K562 (cell line): Measurements from ENCODE around the gene CEP131. TPM values are rescaled to one million over a fixed set of nuclear protein-coding genes. Genes with fewer than 3 reads are reported as not detected.

ENCODE experiments used
- ATAC-seq: fragments of 200-7000 bp; cut with Tn5 transposase; 3 replicates; pipeline ENCODE4 v1.9.1; 2020; ENCODE audit warnings: moderate library complexity
- BruUV-seq: library from RNA; stranded (reverse); fragments of 400-500 nt; replicated peaks from 2 replicates; lab custom pipeline; 2021; lab: Mats Ljungman, UMichigan
- CTCF ChIA-PET: fragments of 300-600 bp; formaldehyde crosslinking; extraction: SDS; loops from one replicate; lab custom pipeline; 2021; ENCODE audit warnings: low intra/inter-chr PET ratio; lab: Yijun Ruan, JAX
- POLR2A ChIA-PET: fragments of 300-600, 350-650 bp; sonication (Branson Sonifier 250); formaldehyde crosslinking; extraction: SDS; loops from one replicate; lab custom pipeline; 2021; ENCODE audit warnings: antibody characterized with exemption, inconsistent platforms; lab: Yijun Ruan, JAX
- DNase-seq, 4 experiments: peaks; one replicate each; pipeline versions ENCODE4 v3.0.0 to v3.0.0-alpha.2; 2011 to 2018; ENCODE audit warnings: low spot score in 3 of 4, mixed read lengths in 3 of 4; ENCODE audit errors: extremely low read depth in 1 of 4
- FAIRE-seq: peaks from 2 replicates; lab custom pipeline; 2011; peaks lifted over from hg19 to GRCh38; lab: Jason Lieb, UNC
- H2AFZ ChIP-seq: 2 replicates; pipeline ENCODE4 v1.6.0; 2011; ENCODE audit warnings: low read depth, low read length, control low read depth, inconsistent platforms
- H3K27ac ChIP-seq: fragments of 200-600 bp; 3 replicates; pipeline ENCODE4 v1.8.0; 2011; ENCODE audit warnings: low read depth, mild to moderate bottlenecking, control low read depth, inconsistent platforms, low read length, moderate library complexity, mixed read lengths; ENCODE audit errors: extremely low read depth
- H3K27me3 ChIP-seq, 2 experiments: fragments of 300-600 bp in 1 of 2; 2 replicates in 1 of 2; 3 replicates in 1 of 2; pipeline versions ENCODE4 v1.6.0 to v1.8.0; 2011; ENCODE audit warnings: inconsistent platforms in 2 of 2, low read length in 2 of 2, mild to moderate bottlenecking in 1 of 2, mixed read lengths in 1 of 2, moderate library complexity in 1 of 2; ENCODE audit not compliant: control insufficient read depth in 2 of 2, insufficient read depth in 2 of 2
- H3K36me3 ChIP-seq: fragments of 300-600 bp; 3 replicates; pipeline ENCODE4 v1.8.0; 2011; ENCODE audit warnings: mild to moderate bottlenecking, low read length, inconsistent platforms; ENCODE audit not compliant: control insufficient read depth, insufficient read depth
- H3K4me1 ChIP-seq, 2 experiments: fragments of 200-600 bp in 1 of 2; replicated peaks in 1 of 2; 2 replicates in 1 of 2; 3 replicates in 1 of 2; pipeline versions ENCODE4 v1.5.1 to v1.8.0; 2011; ENCODE audit warnings: inconsistent platforms in 2 of 2, low read length in 2 of 2, mild to moderate bottlenecking in 1 of 2, mixed read lengths in 1 of 2, moderate library complexity in 1 of 2; ENCODE audit not compliant: control insufficient read depth in 2 of 2, insufficient read depth in 2 of 2
- H3K4me2 ChIP-seq: 2 replicates; pipeline ENCODE4 v1.6.1; 2011; ENCODE audit warnings: low read length, control low read depth, inconsistent platforms, mixed read lengths; ENCODE audit not compliant: insufficient read depth
- H3K4me3 ChIP-seq: fragments of 200-600 bp; sonication (generic), shearing (Covaris generic); 2 replicates; pipeline ENCODE4 v1.5.1; 2016; ENCODE audit warnings: control low read depth, inconsistent platforms
- H3K79me2 ChIP-seq: fragments of 200-600 bp; 3 replicates; pipeline ENCODE4 v1.8.0; 2011; ENCODE audit warnings: low read length, inconsistent platforms; ENCODE audit not compliant: control insufficient read depth, insufficient read depth
- H3K9ac ChIP-seq, 2 experiments: 2 replicates each; pipeline versions ENCODE4 v1.6.0 to v1.6.1; 2011; ENCODE audit warnings: low read depth in 2 of 2, low read length in 2 of 2, control low read depth in 1 of 2, inconsistent platforms in 1 of 2, mild to moderate bottlenecking in 1 of 2, mixed read lengths in 1 of 2; ENCODE audit not compliant: insufficient read depth in 1 of 2
- H3K9me1 ChIP-seq: one replicate; pipeline ENCODE4 v1.6.0; 2011; ENCODE audit warnings: inconsistent platforms, mild to moderate bottlenecking, low read length, moderate library complexity; ENCODE audit not compliant: control insufficient read depth, insufficient read depth
- H3K9me3 ChIP-seq: replicated peaks from 2 replicates; pipeline ENCODE4 v1.5.1; 2011; ENCODE audit warnings: low read depth, low read length, inconsistent platforms; ENCODE audit not compliant: control insufficient read depth, insufficient read depth
- H4K20me1 ChIP-seq: replicated peaks from 2 replicates; pipeline ENCODE4 v1.6.1; 2011; ENCODE audit warnings: low read length, inconsistent platforms, mixed read lengths; ENCODE audit not compliant: control insufficient read depth, insufficient read depth
- CBX2 ChIP-seq: fragments of 200-600 bp; sonication (generic); IDR thresholded peaks from one replicate; pipeline ENCODE4 v1.6.1; 2012; ENCODE audit warnings: mild to moderate bottlenecking, low read length, inconsistent platforms; ENCODE audit not compliant: insufficient read depth, poor library complexity, severe bottlenecking
- ETV1 ChIP-seq: fragments of 450-650 bp; conservative IDR thresholded peaks from 2 replicates; pipeline ENCODE4 v1.6.1; 2016; ENCODE audit warnings: missing genetic modification characterization, control low read depth, low read depth, missing compliant biosample characterization
- HDAC8 ChIP-seq: fragments of 450-650 bp; IDR thresholded peaks from 2 replicates; pipeline ENCODE4 v1.6.1; 2016; ENCODE audit warnings: mild to moderate bottlenecking, missing genetic modification characterization, moderate library complexity, missing compliant biosample characterization
- PHTF2 ChIP-seq: fragments of 250-450 bp; sonication (Bioruptor Pico); IDR thresholded peaks from 2 replicates; pipeline ENCODE4 v1.5.0; 2021; ENCODE audit warnings: mild to moderate bottlenecking
- RBM17 ChIP-seq: fragments of 200-400 bp; formaldehyde crosslinking; IDR thresholded peaks from 2 replicates; pipeline ENCODE4 v1.6.1; 2017; ENCODE audit warnings: low read depth, mild to moderate bottlenecking, low read length, borderline replicate concordance
- SRSF1 ChIP-seq: fragments of 200-400 bp; formaldehyde crosslinking; IDR thresholded peaks from 2 replicates; pipeline ENCODE4 v1.6.1; 2017; ENCODE audit warnings: mild to moderate bottlenecking, low read depth, low read length, moderate library complexity
- TFAP4 ChIP-seq: sonication (generic); formaldehyde crosslinking; IDR thresholded peaks from 2 replicates; pipeline ENCODE4 v1.8.0; 2022; ENCODE audit warnings: missing genetic modification reagents, mild to moderate bottlenecking, moderate library complexity, borderline replicate concordance
- THAP12 ChIP-seq: fragments of 250-450 bp; sonication (Bioruptor Pico); IDR thresholded peaks from 2 replicates; pipeline ENCODE4 v1.9.0; 2021; ENCODE audit warnings: mild to moderate bottlenecking, inconsistent platforms
- ZNF175 ChIP-seq: fragments of 200-800 bp; sonication (Bioruptor generic); IDR thresholded peaks from 2 replicates; pipeline ENCODE4 v1.6.1; 2016; ENCODE audit warnings: low read depth, mild to moderate bottlenecking, missing genetic modification characterization, missing compliant biosample characterization
- ZNF3 ChIP-seq: fragments of 250-450 bp; sonication (Bioruptor Pico); IDR thresholded peaks from 2 replicates; pipeline ENCODE4 v1.5.0; 2021; ENCODE audit warnings: mild to moderate bottlenecking, moderate library complexity
- WGBS: fragments of 100-300 bp; shearing (Covaris generic); methylation state at CpG from one replicate; pipeline ENCODE4 v1.1.6; 2016; ENCODE audit warnings: low coverage, mixed read lengths; ENCODE audit not compliant: insufficient coverage; ENCODE audit errors: missing lambda C conversion rate; 5-methylcytosine and 5-hydroxymethylcytosine counted together
- in situ Hi-C: fragments of 300-500 bp; cut with MboI; formaldehyde crosslinking; loops from 4 replicates; pipeline ENCODE4 v1.15.0; 2018; ENCODE audit warnings: inconsistent platforms, mixed read lengths
- intact Hi-C: fragments of 100-400 bp; cut with micrococcal nuclease; formaldehyde crosslinking; loops from 2 replicates; pipeline ENCODE4 v1.14.2; 2022
- polyA plus RNA-seq, 8 experiments: library from polyadenylated mRNA; depleted of rRNA in 4 of 8; stranded (reverse) in 5 of 8; unstranded in 3 of 8; fragments of >200 nt; fragmentation: Nextera tagmentation in 2 of 8; fragmentation: Illumina TruSeq in 1 of 8; extraction: Ambion mirVana in 2 of 8; extraction: Trizol in 1 of 8; gene quantifications; 2 replicates each; pipeline versions ENCODE4 v1.2.1 to v1.2.3, GENCODE V29; 2011 to 2014; ENCODE audit warnings: inconsistent platforms in 1 of 8, missing spikeins in 1 of 8
- total RNA-seq, 7 experiments: library from RNA; depleted of rRNA in 6 of 7; stranded (reverse); fragments of >200 nt in 6 of 7; fragmentation: Illumina TruSeq in 2 of 7; extraction: Trizol in 2 of 7; gene quantifications; 2 replicates each; pipeline versions ENCODE4 v1.2.1 to v1.2.3, GENCODE V29; 2011 to 2021; ENCODE audit warnings: low replicate concordance in 1 of 7

The CEP131 gene
- total and polyA plus RNA-seq, 9 of the 15 experiments (the other 6 are each of a cell fraction or from before 2014, with no cell fraction given): 0.24 to 21.2 (median 2.3) TPM

- H3K79me2 ChIP-seq: no peaks in the 10 kb centered on the region
- H2AFZ ChIP-seq: no peak overlapping the region
- in situ Hi-C loops: no loop called here
- H3K9ac ChIP-seq: no peak overlapping the region
- peaks cover 16 to 56% of the 10 kb centered on the region in 2 experiments for H3K27me3 ChIP-seq
- H3K9me1 ChIP-seq: no peaks in the 10 kb centered on the region
- FAIRE-seq (no peak), DNase-seq (no peak), ATAC-seq (no peak)
- H3K9me3 ChIP-seq: no peaks in the 10 kb centered on the region; the same call in 1 of the 2 replicates
- CTCF ChIA-PET: no interaction called here
- no peaks in the 10 kb centered on the region for H3K36me3 ChIP-seq
- WGBS: 12% methylated on average over 25 of the region's 25 CpGs
- no peaks in the 10 kb centered on the region for H4K20me1 ChIP-seq
- no TSS peak for BruUV-seq
- intact Hi-C loops: no loop called here
- POLR2A ChIA-PET: interaction anchor here (0.5 kb wide), 1 partner anchor 312 kb away, joined by 3 read pairs; no protein-coding TSS in a partner anchor
- no peak for TF ChIP-seq ZNF175 (CRISPR knock-in tag)
- TF ChIP-seq PHTF2 (CRISPR knock-in tag): no peak
- TF ChIP-seq TFAP4 (CRISPR knock-in tag): no peak
- TF ChIP-seq ETV1: no peak
- TF ChIP-seq SRSF1: no peak
- no peak for TF ChIP-seq CBX2
- TF ChIP-seq ZNF3: no peak
- TF ChIP-seq THAP12 (CRISPR knock-in tag): no peak
- TF ChIP-seq RBM17: no peak
- TF ChIP-seq HDAC8 (tag): no peak
- H3K4me3 ChIP-seq: no peak overlapping the region
- no peak overlapping the region for H3K4me2 ChIP-seq
- H3K27ac ChIP-seq: no peak overlapping the region
- peaks cover 0 to 43% of the 10 kb centered on the region in 2 experiments; a peak in 2 of 5 replicates for H3K4me1 ChIP-seq
These were observed 44.4 kb downstream of the CEP131 start for GRCh38 chr17:81178136-81179091.
